H1 (cell line): ENCODE measurements around the gene SMIM1. TPM values are rescaled to one million over a fixed set of nuclear protein-coding genes. Genes with fewer than 3 reads are reported as not detected.

Source experiments
- CTCF ChIA-PET: fragments of 300-600 bp; sonication (Branson Sonifier 250); formaldehyde crosslinking; loops from one replicate; lab custom pipeline; 2021; ENCODE audit not compliant: partially characterized antibody; lab: Charles Lee
- POLR2A ChIA-PET: fragments of 300-600 bp; sonication (Branson Sonifier 250); formaldehyde crosslinking; loops from one replicate; lab custom pipeline; 2021; ENCODE audit warnings: inconsistent platforms; ENCODE audit not compliant: partially characterized antibody; lab: Charles Lee
- DNase-seq, 2 experiments: peaks; one replicate each; pipeline versions ENCODE4 v3.0.0 to v3.0.0-alpha.2; 2010 to 2022; ENCODE audit warnings: low spot score in 2 of 2, low read depth in 1 of 2, mixed read lengths in 1 of 2
- FAIRE-seq: peaks from 2 replicates; lab custom pipeline; 2011; peaks lifted over from hg19 to GRCh38; lab: Jason Lieb, UNC
- H2AFZ ChIP-seq: 2 replicates; pipeline ENCODE4 v1.8.1; 2012; ENCODE audit warnings: low read length, inconsistent platforms
- H2AK5ac ChIP-seq: 2 replicates; pipeline ENCODE4 v1.6.1; 2013; ENCODE audit warnings: low read depth, low read length
- H2BK120ac ChIP-seq: replicated peaks from 2 replicates; pipeline ENCODE3; 2013; ENCODE audit warnings: low read depth, low read length, inconsistent platforms
- H2BK12ac ChIP-seq: 2 replicates; pipeline ENCODE4 v1.6.1; 2013; ENCODE audit warnings: low read depth, low read length
- H2BK15ac ChIP-seq: 2 replicates; pipeline ENCODE4 v1.6.1; 2013; ENCODE audit warnings: low read length
- H2BK20ac ChIP-seq: 2 replicates; pipeline ENCODE4 v1.6.1; 2013; ENCODE audit warnings: low read length
- H2BK5ac ChIP-seq: 2 replicates; pipeline ENCODE4 v1.6.1; 2013; ENCODE audit warnings: low read depth, low read length
- H3K14ac ChIP-seq: 2 replicates; pipeline ENCODE4 v1.6.1; 2013; ENCODE audit warnings: inconsistent platforms; ENCODE audit not compliant: insufficient read length
- H3K18ac ChIP-seq: 2 replicates; pipeline ENCODE4 v1.6.1; 2013; ENCODE audit warnings: low read length; ENCODE audit errors: extremely low read depth
- H3K23ac ChIP-seq: 2 replicates; pipeline ENCODE4 v1.6.1; 2013; ENCODE audit warnings: inconsistent platforms; ENCODE audit not compliant: insufficient read length
- H3K23me2 ChIP-seq: 2 replicates; pipeline ENCODE4 v1.6.1; 2013; ENCODE audit warnings: low read depth, low read length
- H3K27ac ChIP-seq: 2 replicates; pipeline ENCODE4 v1.6.1; 2011; ENCODE audit warnings: low read depth, low read length, inconsistent platforms
- H3K27me3 ChIP-seq, 4 experiments: replicated peaks in 1 of 4; 1 replicate in 1 of 4; 2 replicates in 3 of 4; pipeline versions ENCODE4 v1.6.1 to v1.8.1; 2011 to 2013; ENCODE audit warnings: low read length in 3 of 4, mild to moderate bottlenecking in 3 of 4, inconsistent platforms in 2 of 4, mixed read lengths in 2 of 4, moderate library complexity in 1 of 4; ENCODE audit not compliant: control insufficient read depth in 3 of 4, insufficient read depth in 3 of 4; ENCODE audit errors: extremely low read depth in 1 of 4
- H3K36me3 ChIP-seq, 4 experiments: 2 replicates each; pipeline versions ENCODE4 v1.6.1 to v1.8.1; 2011 to 2013; ENCODE audit warnings: mild to moderate bottlenecking in 4 of 4, low read length in 3 of 4, moderate library complexity in 2 of 4, control low read depth in 1 of 4, inconsistent platforms in 1 of 4; ENCODE audit not compliant: insufficient read depth in 4 of 4, control insufficient read depth in 2 of 4
- H3K4ac ChIP-seq: replicated peaks from 2 replicates; pipeline ENCODE3; 2013; ENCODE audit warnings: low read length, low read depth, mixed read lengths, inconsistent platforms; ENCODE audit not compliant: insufficient read length
- H3K4me1 ChIP-seq, 4 experiments: replicated peaks in 1 of 4; 1 replicate in 1 of 4; 2 replicates in 3 of 4; pipeline versions ENCODE4 v1.6.1 to v1.8.1; 2011 to 2013; ENCODE audit warnings: low read length in 3 of 4, inconsistent platforms in 2 of 4, mixed read lengths in 1 of 4; ENCODE audit not compliant: insufficient read depth in 4 of 4, control insufficient read depth in 3 of 4
- H3K4me2 ChIP-seq, 2 experiments: 2 replicates each; pipeline versions ENCODE4 v1.6.1 to v1.8.1; 2011 to 2013; ENCODE audit warnings: low read depth in 2 of 2, low read length in 2 of 2, control low read depth in 1 of 2, inconsistent platforms in 1 of 2, mild to moderate bottlenecking in 1 of 2; ENCODE audit not compliant: insufficient read depth in 1 of 2
- H3K4me3 ChIP-seq, 4 experiments: fragments of 200-600, 300-600 bp in 1 of 4; sonication (generic), shearing (Covaris generic), sonication (Bioruptor Twin) in 1 of 4; 2 replicates each; pipeline versions ENCODE4 v1.5.1 to v1.8.1; 2011 to 2016; ENCODE audit warnings: low read length in 4 of 4, low read depth in 3 of 4, control low read depth in 2 of 4, inconsistent platforms in 2 of 4, mild to moderate bottlenecking in 2 of 4, mixed read lengths in 1 of 4, moderate library complexity in 1 of 4; ENCODE audit not compliant: insufficient read depth in 2 of 4; ENCODE audit errors: extremely low read depth in 1 of 4
- H3K56ac ChIP-seq: replicated peaks from 2 replicates; pipeline ENCODE3; 2013; ENCODE audit warnings: low read depth, mild to moderate bottlenecking, mixed read lengths, low read length, inconsistent platforms; ENCODE audit not compliant: insufficient read length
- H3K79me1 ChIP-seq: 2 replicates; pipeline ENCODE4 v1.6.1; 2013; ENCODE audit warnings: low read depth, low read length, control low read depth
- H3K79me2 ChIP-seq, 2 experiments: 2 replicates each; pipeline versions ENCODE4 v1.6.1 to v1.8.1; 2012 to 2013; ENCODE audit warnings: low read length in 2 of 2, mild to moderate bottlenecking in 2 of 2, inconsistent platforms in 1 of 2; ENCODE audit not compliant: insufficient read depth in 2 of 2, control insufficient read depth in 1 of 2
- H3K9ac ChIP-seq, 4 experiments: replicated peaks in 1 of 4; 1 replicate in 1 of 4; 2 replicates in 3 of 4; pipeline versions ENCODE4 v1.6.1 to v1.8.1; 2011 to 2013; ENCODE audit warnings: low read depth in 3 of 4, low read length in 3 of 4, control low read depth in 2 of 4, mild to moderate bottlenecking in 2 of 4, moderate library complexity in 2 of 4, inconsistent platforms in 1 of 4; ENCODE audit errors: extremely low read depth in 1 of 4
- H3K9me3 ChIP-seq, 2 experiments: 2 replicates each; pipeline versions ENCODE4 v1.6.1 to v1.8.1; 2012 to 2013; ENCODE audit warnings: mild to moderate bottlenecking in 2 of 2, moderate library complexity in 2 of 2, control low read depth in 1 of 2, inconsistent platforms in 1 of 2, low read depth in 1 of 2, low read length in 1 of 2, mixed read lengths in 1 of 2; ENCODE audit not compliant: insufficient read depth in 2 of 2
- H4K20me1 ChIP-seq, 2 experiments: replicated peaks in 1 of 2; 2 replicates each; pipeline versions ENCODE3 to v1.8.1; 2011 to 2013; ENCODE audit warnings: inconsistent platforms in 2 of 2, low read length in 2 of 2, mild to moderate bottlenecking in 1 of 2; ENCODE audit not compliant: insufficient read depth in 2 of 2, control insufficient read depth in 1 of 2
- H4K5ac ChIP-seq: 2 replicates; pipeline ENCODE4 v1.6.1; 2013; ENCODE audit warnings: low read length, low read depth, mixed read lengths, inconsistent platforms; ENCODE audit not compliant: insufficient read length
- H4K8ac ChIP-seq: 2 replicates; pipeline ENCODE4 v1.8.0; 2013; ENCODE audit warnings: mild to moderate bottlenecking, moderate library complexity, low read length, inconsistent platforms; ENCODE audit not compliant: insufficient read depth; ENCODE audit errors: extremely low read depth
- H4K91ac ChIP-seq: replicated peaks from 2 replicates; pipeline ENCODE3; 2013; ENCODE audit warnings: low read length, mixed read lengths, inconsistent platforms; ENCODE audit not compliant: insufficient read length
- ATF3 ChIP-seq: IDR thresholded peaks from 2 replicates; pipeline ENCODE4 v1.6.1; 2011; ENCODE audit warnings: low read depth, mild to moderate bottlenecking, low read length; ENCODE audit not compliant: insufficient read depth
- BRCA1 ChIP-seq: IDR thresholded peaks from 2 replicates; pipeline ENCODE4 v1.6.1; 2012; ENCODE audit warnings: low read depth, low read length, improper control_type of control experiment
- CREB1 ChIP-seq: IDR thresholded peaks from 2 replicates; pipeline ENCODE4 v1.6.1; 2012; ENCODE audit warnings: inconsistent platforms
- FOSL1 ChIP-seq: IDR thresholded peaks from 2 replicates; pipeline ENCODE4 v1.6.1; 2011; ENCODE audit warnings: mild to moderate bottlenecking, low read depth, low read length, moderate library complexity; ENCODE audit not compliant: insufficient read depth
- GABPA ChIP-seq: IDR thresholded peaks from 2 replicates; pipeline ENCODE4 v1.6.1; 2011; ENCODE audit warnings: mild to moderate bottlenecking, low read length, moderate library complexity, borderline replicate concordance; ENCODE audit not compliant: insufficient read depth
- JUND ChIP-seq: IDR thresholded peaks from 2 replicates; pipeline ENCODE4 v1.6.1; 2011; ENCODE audit warnings: mild to moderate bottlenecking, improper control_type of control experiment, low read length
- RNF2 ChIP-seq: fragments of 200-900, 300-1000 bp; sonication (generic); IDR thresholded peaks from 2 replicates; pipeline ENCODE4 v1.7.1; 2016; ENCODE audit warnings: borderline replicate concordance, low read depth, mild to moderate bottlenecking, antibody characterized with exemption, low read length; ENCODE audit not compliant: poor library complexity, severe bottlenecking; ENCODE audit errors: missing control alignments
- SP2 ChIP-seq: IDR thresholded peaks from 2 replicates; pipeline ENCODE4 v1.6.1; 2012; ENCODE audit warnings: mild to moderate bottlenecking, low read length, inconsistent platforms
- SP4 ChIP-seq: IDR thresholded peaks from 2 replicates; pipeline ENCODE4 v1.6.1; 2012; ENCODE audit warnings: low read length, inconsistent platforms
- TAF7 ChIP-seq: optimal IDR thresholded peaks from 2 replicates; pipeline ENCODE3; 2011; ENCODE audit warnings: low read depth, mild to moderate bottlenecking, inconsistent platforms, low read length, moderate library complexity, borderline replicate concordance
- USF2 ChIP-seq: IDR thresholded peaks from 2 replicates; pipeline ENCODE4 v1.6.1; 2011; ENCODE audit warnings: low read length, improper control_type of control experiment
- WGBS, 2 experiments: shearing (Covaris generic) in 1 of 2; methylation state at CpG; one replicate each; pipeline versions ENCODE4 v1.1.6 to v1.1.7; 2013 to 2015; ENCODE audit warnings: low lambda C conversion rate in 2 of 2, mixed read lengths in 2 of 2, inconsistent platforms in 1 of 2, low coverage in 1 of 2, missing lambda C conversion rate in 1 of 2; ENCODE audit not compliant: insufficient replicate concordance in 2 of 2, insufficient coverage in 1 of 2, insufficient read length in 1 of 2; ENCODE audit errors: extremely low coverage in 1 of 2, missing lambda C conversion rate in 1 of 2; 5-methylcytosine and 5-hydroxymethylcytosine counted together
- polyA plus RNA-seq, 7 experiments: library from polyadenylated mRNA; depleted of rRNA in 3 of 7; stranded (reverse) in 5 of 7; unstranded in 2 of 7; fragments of >200 nt in 5 of 7; fragments of 200-250 nt in 2 of 7; gene quantifications; 1 replicate in 5 of 7; 2 replicates in 1 of 7; 4 replicates in 1 of 7; pipeline versions ENCODE4 v1.2.1 to v1.2.3, GENCODE V29; 2011 to 2013; ENCODE audit warnings: missing spikeins in 2 of 7, mixed read lengths in 2 of 7
- total RNA-seq: library from RNA; stranded (reverse); fragmentation: NEBNext Ultra II Directional; extraction: Animal tissue kit (Norgen Biotek cat#: 25700); gene quantifications from 2 replicates; pipeline ENCODE4 v1.2.1, GENCODE V29; 2021

SMIM1 gene
- total and polyA plus RNA-seq, 2 of the 8 experiments (the other 6 are each of a cell fraction or from before 2014, with no cell fraction given) = 7.7 to 9.7 TPM

GRCh38 chr1:3774276-3774945 is 1.9 kb downstream of the SMIM1 start:
- WGBS, 2 experiments = 86% methylated on average over 11 of the region's 19 CpGs; no CpG with 5 or more reads in 1 of the 2 experiments
- Histone ChIP-seq H2AFZ (no peak overlapping the region), H2BK5ac (no peak overlapping the region), H3K4me3 (no peak overlapping the region), H2BK120ac (no peak overlapping the region), H4K5ac (no peak overlapping the region), H4K20me1 (peaks cover 6 to 16% of the 10 kb centered on the region in 2 experiments), H2BK12ac (no peak overlapping the region), H3K27me3 (no peaks in the 10 kb centered on the region), H4K91ac (no peak overlapping the region), H3K56ac (no peak overlapping the region), H3K23ac (no peak overlapping the region), H3K4ac (no peak overlapping the region), H3K9ac (no peak overlapping the region), H3K23me2 (peaks cover 11% of the 10 kb centered on the region; the same call in 1 of the 2 replicates), H3K79me2 (no peaks in the 10 kb centered on the region), H3K27ac (no peak overlapping the region), H3K4me2 (no peak overlapping the region), H2AK5ac (no peak overlapping the region), H4K8ac (no peak overlapping the region), H3K18ac (no peak overlapping the region), H2BK15ac (no peak overlapping the region), H3K36me3 (peaks cover 0 to 3% (median 2%) of the 10 kb centered on the region in 4 experiments; a peak in 2 of 8 replicates), H3K79me1 (no peaks in the 10 kb centered on the region; the same call in 1 of the 2 replicates), H2BK20ac (no peak overlapping the region), H3K9me3 (no peaks in the 10 kb centered on the region), H3K4me1 (peaks cover 0 to 35% (median 13%) of the 10 kb centered on the region in 4 experiments; a peak in 6 of 7 replicates), H3K14ac (no peak overlapping the region)
- ChIA-PET CTCF (interaction anchor here (1.3 to 3.4 kb wide), 8 partner anchors 12 to 79 kb away, joined by 5 to 15 read pairs (median 8); partner anchors contain the start of gene LRRC47), POLR2A (interaction anchor here (0.6 to 2.0 kb wide), 6 partner anchors 9 to 145 kb away, joined by 3 to 7 read pairs (median 4); partner anchors contain the start of gene C1orf174)
- FAIRE-seq (no peak), DNase-seq (no peak)
- TF ChIP-seq RNF2 (no peak), ATF3 (no peak), SP4 (no peak), JUND (no peak), CREB1 (no peak), BRCA1 (no peak), GABPA (no peak), FOSL1 (no peak), TAF7 (no peak), SP2 (no peak), USF2 (no peak)
